ENCODE measurements around the gene NAA50. TPM values are rescaled to one million over a fixed set of nuclear protein-coding genes. Genes with fewer than 3 reads are reported as not detected.

The NAA50 gene
- total and polyA plus RNA-seq, 2 experiments from 2014 or later, result 64.3 to 124 TPM

DNA sequence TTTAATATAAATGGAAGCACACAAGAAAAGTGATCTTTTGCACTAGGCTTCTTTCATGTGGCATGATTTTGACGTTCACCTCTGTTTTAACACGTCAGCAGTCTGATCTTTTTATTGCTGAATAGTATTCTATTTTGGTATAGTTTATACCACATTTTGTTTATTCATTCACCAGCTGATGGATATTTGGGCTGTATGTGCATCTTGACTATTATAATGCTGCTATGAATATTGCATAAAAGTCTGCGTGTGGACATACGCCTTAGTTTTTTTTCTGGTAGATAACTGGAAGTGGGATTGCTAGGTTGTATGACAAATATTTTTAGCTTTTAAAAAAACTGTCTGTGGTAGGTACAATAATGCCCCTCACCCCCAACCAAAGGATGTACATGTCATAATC lies 14.4 kb downstream of the NAA50 start:
- peaks cover 26% of the 10 kb centered on the region for H4K20me1 ChIP-seq (ENCODE audit: insufficient read depth, poor library complexity, severe bottlenecking)
- whole genome bisulfite sequencing (ENCODE audit: low lambda C conversion rate, missing lambda C conversion rate), result 90% methylated on average over 4 of the region's 4 CpGs
- no peaks in the 10 kb centered on the region for H3K9me3 ChIP-seq (ENCODE audit: low read depth)
- no peaks in the 10 kb centered on the region for H3K9me2 ChIP-seq (replicated peaks; ENCODE audit: insufficient read depth)
- H3K4me1 ChIP-seq (ENCODE audit: insufficient read depth), result no peaks in the 10 kb centered on the region
- H3K36me3 ChIP-seq (replicated peaks; ENCODE audit: insufficient read depth, low read depth), result no peaks in the 10 kb centered on the region
- DNase-seq (ENCODE audit: low spot score), result no peak
- H3K4me2 ChIP-seq, result no peak overlapping the region
- H3K27ac ChIP-seq, result no peak overlapping the region
- TF ChIP-seq CTCF (IDR thresholded peaks at IDR 0.05; ENCODE audit: poor library complexity) (no peak), EZH2phosphoT487 (IDR thresholded peaks at IDR 0.05; ENCODE audit: low read depth, severe bottlenecking, unreplicated experiment) (no peak), EZH2 (IDR thresholded peaks at IDR 0.05; ENCODE audit: borderline replicate concordance) (no peak)
- H3K79me2 ChIP-seq, result peaks cover 93% of the 10 kb centered on the region
- no peak overlapping the region for H3K4me3 ChIP-seq
- H2AFZ ChIP-seq, result no peak overlapping the region
- no peaks in the 10 kb centered on the region for H3K27me3 ChIP-seq

- no peak for DNase-seq (ENCODE audit: low spot score)
- TF ChIP-seq EZH2phosphoT487 (IDR thresholded peaks at IDR 0.05; ENCODE audit: low read depth, severe bottlenecking, unreplicated experiment) (no peak), EZH2 (IDR thresholded peaks at IDR 0.05; ENCODE audit: borderline replicate concordance) (no peak), CTCF (IDR thresholded peaks at IDR 0.05; ENCODE audit: poor library complexity) (no peak)
- Histone ChIP-seq H3K9me2 (replicated peaks; ENCODE audit: insufficient read depth) (no peaks in the 10 kb centered on the region), H4K20me1 (ENCODE audit: insufficient read depth, poor library complexity, severe bottlenecking) (peaks cover 16% of the 10 kb centered on the region), H3K9me3 (ENCODE audit: low read depth) (no peaks in the 10 kb centered on the region), H3K27ac (no peak overlapping the region), H3K4me3 (no peak overlapping the region), H3K36me3 (replicated peaks; ENCODE audit: insufficient read depth, low read depth) (no peaks in the 10 kb centered on the region), H2AFZ (no peak overlapping the region), H3K27me3 (no peaks in the 10 kb centered on the region), H3K79me2 (peaks cover 96% of the 10 kb centered on the region), H3K4me2 (no peak overlapping the region), H3K4me1 (ENCODE audit: insufficient read depth) (no peaks in the 10 kb centered on the region)
- 70% methylated on average over 1 of the region's 1 CpG for WGBS (ENCODE audit: low lambda C conversion rate, missing lambda C conversion rate)
Measured at GRCh38 chr3:113730550-113730949, 15.5 kb downstream of the NAA50 start.

GRCh38 chr3:113728661-113729060 lies 17.4 kb downstream of the NAA50 start:
- H3K36me3 ChIP-seq (replicated peaks; ENCODE audit: insufficient read depth, low read depth), result no peaks in the 10 kb centered on the region
- no peak overlapping the region for H3K27ac ChIP-seq
- no peaks in the 10 kb centered on the region for H3K27me3 ChIP-seq
- peaks cover 7% of the 10 kb centered on the region for H4K20me1 ChIP-seq (ENCODE audit: insufficient read depth, poor library complexity, severe bottlenecking)
- no peak for DNase-seq (ENCODE audit: low spot score)
- TF ChIP-seq EZH2 (IDR thresholded peaks at IDR 0.05; ENCODE audit: borderline replicate concordance), result no peak
- TF ChIP-seq CTCF (IDR thresholded peaks at IDR 0.05; ENCODE audit: poor library complexity), result no peak
- no peak for TF ChIP-seq EZH2phosphoT487 (IDR thresholded peaks at IDR 0.05; ENCODE audit: low read depth, severe bottlenecking, unreplicated experiment)
- no peaks in the 10 kb centered on the region for H3K9me3 ChIP-seq (ENCODE audit: low read depth)
- no peak overlapping the region for H3K4me2 ChIP-seq
- H3K79me2 ChIP-seq, result peaks cover 91% of the 10 kb centered on the region
- no peak overlapping the region for H2AFZ ChIP-seq
- H3K9me2 ChIP-seq (replicated peaks; ENCODE audit: insufficient read depth), result no peaks in the 10 kb centered on the region
- no peaks in the 10 kb centered on the region for H3K4me1 ChIP-seq (ENCODE audit: insufficient read depth)
- H3K4me3 ChIP-seq, result no peak overlapping the region
- 91% methylated on average over 2 of the region's 2 CpGs for WGBS (ENCODE audit: low lambda C conversion rate, missing lambda C conversion rate)

DNA sequence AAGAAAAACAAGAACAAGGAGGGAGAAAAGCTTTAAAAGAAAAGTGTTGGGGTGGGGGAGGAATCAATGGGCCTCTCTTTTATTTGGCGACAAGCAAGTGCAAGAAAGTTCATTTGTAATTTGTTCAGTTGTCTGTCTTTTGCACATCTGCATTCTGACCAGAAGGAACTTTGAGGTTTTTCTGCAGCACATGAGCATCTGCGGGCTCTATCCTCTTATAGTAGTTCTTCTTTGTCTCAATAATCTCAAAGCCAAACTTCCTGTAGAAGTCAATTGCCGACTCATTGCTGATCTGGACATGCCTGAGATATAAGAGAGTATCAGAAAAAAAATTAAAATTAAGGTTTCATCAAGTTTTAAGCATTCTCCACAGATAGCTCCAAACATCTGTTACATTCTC lies 24.4 kb downstream of the NAA50 start:
- WGBS (ENCODE audit: low lambda C conversion rate, missing lambda C conversion rate), result 93% methylated on average over 3 of the region's 3 CpGs

More for the DNA sequence above, 24.4 kb downstream of the NAA50 start:
- Histone ChIP-seq H3K79me2 (peaks cover 28% of the 10 kb centered on the region), H3K27ac (no peak overlapping the region), H3K9me2 (replicated peaks; ENCODE audit: insufficient read depth) (no peaks in the 10 kb centered on the region), H3K4me2 (no peak overlapping the region), H3K27me3 (no peaks in the 10 kb centered on the region), H3K36me3 (replicated peaks; ENCODE audit: insufficient read depth, low read depth) (no peaks in the 10 kb centered on the region), H3K4me1 (ENCODE audit: insufficient read depth) (no peaks in the 10 kb centered on the region), H4K20me1 (ENCODE audit: insufficient read depth, poor library complexity, severe bottlenecking) (no peaks in the 10 kb centered on the region), H2AFZ (no peak overlapping the region), H3K4me3 (no peak overlapping the region), H3K9me3 (ENCODE audit: low read depth) (no peaks in the 10 kb centered on the region)
- DNase-seq (ENCODE audit: low spot score), result no peak
- no peak for TF ChIP-seq EZH2 (IDR thresholded peaks at IDR 0.05; ENCODE audit: borderline replicate concordance)
- TF ChIP-seq CTCF (IDR thresholded peaks at IDR 0.05; ENCODE audit: poor library complexity), result no peak
